Thyroid gland (tissue), 4 donors: Measurements from ENCODE around the gene CBX7.

Source experiments
- POLR2A ChIP-seq, 2 donors: fragments of 450-650 bp; IDR thresholded peaks; one replicate each; pipeline ENCODE4 v1.6.1; 2017; ENCODE audit warnings: antibody characterized with exemption in 2 of 2, mild to moderate bottlenecking in 2 of 2, moderate library complexity in 1 of 2
- TF ChIP-seq, protein P1 (sequence below), 6 experiments: fragments of 200-600 bp in 3 of 6; fragments of 450-650 bp in 3 of 6; sonication (generic) in 3 of 6; IDR thresholded peaks; one replicate each; pipeline ENCODE4 v1.5.1; 2016 to 2019; ENCODE audit warnings: antibody characterized with exemption in 6 of 6, mild to moderate bottlenecking in 2 of 6, inconsistent platforms in 1 of 6, moderate library complexity in 1 of 6

DNA sequence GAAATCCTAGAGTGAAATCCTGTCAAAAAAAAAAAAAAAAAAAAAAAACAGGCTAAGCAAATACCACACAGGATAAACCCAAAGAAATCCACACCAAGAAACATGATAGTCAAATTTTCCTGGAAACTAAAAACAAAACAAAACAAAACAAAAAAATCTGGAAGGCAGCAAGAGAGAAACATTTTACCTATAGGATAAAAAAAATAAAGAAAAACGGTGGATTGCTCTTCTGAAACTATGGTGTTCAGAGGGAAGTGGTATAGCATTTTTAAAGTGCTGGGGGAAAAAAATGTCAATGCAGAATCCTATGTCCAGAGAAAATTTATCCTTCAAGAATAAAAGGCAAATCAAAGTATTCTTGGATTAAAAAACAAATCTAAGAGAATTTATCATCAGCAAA is 41.6 kb upstream of the CBX7 start:
- TF ChIP-seq, protein P1, sequence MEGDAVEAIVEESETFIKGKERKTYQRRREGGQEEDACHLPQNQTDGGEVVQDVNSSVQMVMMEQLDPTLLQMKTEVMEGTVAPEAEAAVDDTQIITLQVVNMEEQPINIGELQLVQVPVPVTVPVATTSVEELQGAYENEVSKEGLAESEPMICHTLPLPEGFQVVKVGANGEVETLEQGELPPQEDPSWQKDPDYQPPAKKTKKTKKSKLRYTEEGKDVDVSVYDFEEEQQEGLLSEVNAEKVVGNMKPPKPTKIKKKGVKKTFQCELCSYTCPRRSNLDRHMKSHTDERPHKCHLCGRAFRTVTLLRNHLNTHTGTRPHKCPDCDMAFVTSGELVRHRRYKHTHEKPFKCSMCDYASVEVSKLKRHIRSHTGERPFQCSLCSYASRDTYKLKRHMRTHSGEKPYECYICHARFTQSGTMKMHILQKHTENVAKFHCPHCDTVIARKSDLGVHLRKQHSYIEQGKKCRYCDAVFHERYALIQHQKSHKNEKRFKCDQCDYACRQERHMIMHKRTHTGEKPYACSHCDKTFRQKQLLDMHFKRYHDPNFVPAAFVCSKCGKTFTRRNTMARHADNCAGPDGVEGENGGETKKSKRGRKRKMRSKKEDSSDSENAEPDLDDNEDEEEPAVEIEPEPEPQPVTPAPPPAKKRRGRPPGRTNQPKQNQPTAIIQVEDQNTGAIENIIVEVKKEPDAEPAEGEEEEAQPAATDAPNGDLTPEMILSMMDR (IDR thresholded peaks at IDR 0.05): no peak
- TF ChIP-seq POLR2A (IDR thresholded peaks at IDR 0.05): no peak
